SU-DHL-6 (cell line): ENCODE results near the gene RSU1.

Experiments used
- H2AFZ ChIP-seq: fragments of 200-600 bp; sonication (generic); 2 replicates; pipeline ENCODE4 v1.6.1; 2014; ENCODE audit warnings: low read depth, mild to moderate bottlenecking, moderate library complexity, mixed read lengths, antibody characterized with exemption, low read length; ENCODE audit not compliant: severe bottlenecking
- H3F3A ChIP-seq: fragments of 200-600 bp; shearing (Covaris generic); 2 replicates; pipeline ENCODE4 v1.6.0; 2016; ENCODE audit warnings: antibody characterized with exemption, mild to moderate bottlenecking; ENCODE audit not compliant: insufficient read depth
- H3K27ac ChIP-seq: fragments of 200-600 bp; sonication (generic); 2 replicates; pipeline ENCODE4 v1.5.1; 2016; ENCODE audit warnings: low read depth, mild to moderate bottlenecking, low read length, moderate library complexity, mixed read lengths
- H3K27me3 ChIP-seq: fragments of 200-600 bp; sonication (generic), shearing (Covaris generic); 2 replicates; pipeline ENCODE4 v1.6.0; 2014; ENCODE audit warnings: mild to moderate bottlenecking, low read length
- H3K36me3 ChIP-seq: fragments of 200-600 bp; sonication (generic); 2 replicates; pipeline ENCODE4 v1.6.1; 2014; ENCODE audit warnings: mild to moderate bottlenecking, low read length, mixed read lengths
- H3K4me2 ChIP-seq: fragments of 300-600, 200-600 bp; shearing (Covaris generic), sonication (generic); 2 replicates; pipeline ENCODE4 v1.6.0; 2014; ENCODE audit warnings: low read length, low read depth, mild to moderate bottlenecking; ENCODE audit not compliant: poor library complexity, severe bottlenecking
- H3K4me3 ChIP-seq: fragments of 200-600 bp; sonication (generic); 2 replicates; pipeline ENCODE4 v1.5.1; 2014; ENCODE audit warnings: antibody characterized with exemption, low read length, mild to moderate bottlenecking, mixed read lengths; ENCODE audit not compliant: insufficient read depth, poor library complexity, severe bottlenecking
- H3K79me2 ChIP-seq: fragments of 200-600 bp; sonication (generic); 2 replicates; pipeline ENCODE4 v1.6.1; 2014; ENCODE audit warnings: mild to moderate bottlenecking, low read length, moderate library complexity; ENCODE audit not compliant: insufficient read depth
- H3K9ac ChIP-seq: fragments of 200-600 bp; sonication (generic); 2 replicates; pipeline ENCODE4 v1.7.0; 2014; ENCODE audit warnings: mild to moderate bottlenecking, low read length
- H3K9me2 ChIP-seq: fragments of 200-600 bp; sonication (generic); replicated peaks from 2 replicates; pipeline ENCODE4 v1.6.1; 2014; ENCODE audit warnings: low read length; ENCODE audit not compliant: insufficient read depth
- H3K9me3 ChIP-seq: fragments of 200-600 bp; sonication (generic); 2 replicates; pipeline ENCODE4 v1.6.1; 2014; ENCODE audit warnings: low read length, mixed read lengths; ENCODE audit not compliant: insufficient read depth
- H4K20me1 ChIP-seq: fragments of 200-600 bp; sonication (generic); 2 replicates; pipeline ENCODE4 v1.6.1; 2014; ENCODE audit warnings: low read depth, mild to moderate bottlenecking, antibody characterized with exemption, low read length, moderate library complexity, mixed read lengths
- CTCF ChIP-seq: fragments of 200-600 bp; sonication (generic); IDR thresholded peaks from one replicate; pipeline ENCODE4 v1.5.1; 2017; ENCODE audit warnings: antibody characterized with exemption, mild to moderate bottlenecking, low read length, moderate library complexity; ENCODE audit not compliant: insufficient read depth, poor library complexity, severe bottlenecking
- EZH2phosphoT487 ChIP-seq: fragments of 200-600 bp; sonication (generic), shearing (Covaris generic); conservative IDR thresholded peaks from 2 replicates; pipeline ENCODE4 v1.6.1; 2018; ENCODE audit warnings: mild to moderate bottlenecking, antibody characterized with exemption, low read length, moderate library complexity, mixed read lengths

Gene RSU1

DNA sequence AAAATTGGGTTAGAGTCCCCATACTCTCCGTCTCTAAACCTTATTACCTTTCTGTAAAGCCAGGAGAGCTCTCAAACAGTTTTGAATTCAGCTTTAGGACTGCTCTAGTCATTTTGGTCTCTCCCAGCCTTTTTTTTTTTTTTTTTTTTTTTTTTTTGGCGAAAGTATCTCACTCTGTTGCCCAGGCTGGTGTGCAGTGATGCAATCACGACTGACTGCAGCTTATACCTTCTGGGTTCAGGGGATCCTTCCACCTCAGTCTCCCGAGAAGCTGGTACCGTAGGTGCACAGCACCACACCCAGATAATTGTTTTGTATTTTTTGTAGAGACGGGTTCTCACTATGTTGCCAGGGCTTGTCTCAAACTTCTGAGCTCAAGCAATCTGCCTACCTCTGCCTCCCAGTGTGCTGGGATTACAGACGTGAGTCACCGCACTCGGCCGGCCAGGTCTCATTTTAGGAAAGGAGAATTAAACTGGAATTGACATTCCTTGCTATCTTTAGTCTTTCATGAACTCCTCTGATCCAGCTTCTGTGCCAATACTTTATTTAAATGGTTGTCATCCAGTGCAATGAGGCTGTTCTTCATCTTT is 31.4 kb upstream of the RSU1 start:
- TF ChIP-seq CTCF (no peak), EZH2phosphoT487 (no peak)
- H3K9ac ChIP-seq = no peak overlapping the region
- H3K36me3 ChIP-seq = no peaks in the 10 kb centered on the region
- no peaks in the 10 kb centered on the region for H3K79me2 ChIP-seq
- no peak overlapping the region for H3K4me3 ChIP-seq
- no peak overlapping the region for H3K4me2 ChIP-seq
- no peaks in the 10 kb centered on the region for H3F3A ChIP-seq
- no peak overlapping the region for H3K27ac ChIP-seq
- no peaks in the 10 kb centered on the region for H4K20me1 ChIP-seq
- no peak overlapping the region for H2AFZ ChIP-seq
- no peaks in the 10 kb centered on the region for H3K27me3 ChIP-seq
- no peaks in the 10 kb centered on the region for H3K9me3 ChIP-seq
- H3K9me2 ChIP-seq = no peaks in the 10 kb centered on the region

- H3K4me2 ChIP-seq = no peak overlapping the region
- H3K9me3 ChIP-seq = no peaks in the 10 kb centered on the region
- H3K4me3 ChIP-seq = no peak overlapping the region
- no peaks in the 10 kb centered on the region for H3K79me2 ChIP-seq
- H2AFZ ChIP-seq = no peak overlapping the region
- H4K20me1 ChIP-seq = no peaks in the 10 kb centered on the region
- no peaks in the 10 kb centered on the region for H3K36me3 ChIP-seq
- no peak overlapping the region for H3K9ac ChIP-seq
- TF ChIP-seq CTCF (no peak), EZH2phosphoT487 (no peak)
- no peak overlapping the region for H3K27ac ChIP-seq
- H3K9me2 ChIP-seq = no peaks in the 10 kb centered on the region
- H3F3A ChIP-seq = no peaks in the 10 kb centered on the region
- no peaks in the 10 kb centered on the region for H3K27me3 ChIP-seq
These were observed 30.4 kb upstream of the RSU1 start for GRCh38 chr10:16847644-16848043.

DNA sequence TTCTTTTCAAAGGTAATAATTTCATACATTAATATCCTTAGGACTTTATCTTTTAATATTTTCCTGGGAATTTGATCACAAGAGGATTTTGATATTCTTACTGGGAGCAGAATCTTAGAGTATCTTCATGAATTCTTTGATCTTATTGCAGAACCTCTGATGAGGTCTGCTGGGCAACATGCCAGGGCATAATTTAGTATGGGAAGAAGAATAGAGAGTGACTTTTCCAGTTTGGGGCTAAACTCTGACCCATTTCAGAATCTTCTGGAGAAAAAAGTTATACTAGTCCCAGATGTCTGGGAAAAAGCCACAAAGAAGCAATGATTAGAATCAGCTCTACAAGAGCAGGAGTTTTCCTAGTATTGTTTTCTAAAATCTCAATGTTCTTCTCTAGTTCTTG is 28.0 kb upstream of the RSU1 start:
- TF ChIP-seq EZH2phosphoT487 (no peak), CTCF (no peak)
- Histone ChIP-seq H3K4me2 (no peak overlapping the region), H4K20me1 (no peaks in the 10 kb centered on the region), H3K9ac (no peak overlapping the region), H3K27ac (no peak overlapping the region), H3K9me3 (no peaks in the 10 kb centered on the region), H3K36me3 (no peaks in the 10 kb centered on the region), H3K79me2 (no peaks in the 10 kb centered on the region), H3F3A (no peaks in the 10 kb centered on the region), H3K9me2 (no peaks in the 10 kb centered on the region), H2AFZ (no peak overlapping the region), H3K4me3 (no peak overlapping the region), H3K27me3 (no peaks in the 10 kb centered on the region)
